AG04449 (cell line): ENCODE results near the gene SOHLH2.

Experiments used
- CTCF ChIA-PET: fragments of 350-600 bp; formaldehyde crosslinking; extraction: SDS; loops from one replicate; lab custom pipeline; 2021; ENCODE audit warnings: antibody characterized with exemption; lab: Yijun Ruan, JAX
- POLR2A ChIA-PET: fragments of 400-600, 350-600 bp; formaldehyde crosslinking; extraction: SDS; loops from one replicate; lab custom pipeline; 2020; ENCODE audit warnings: antibody characterized with exemption, inconsistent platforms; lab: Yijun Ruan, JAX
- DNase-seq: peaks from one replicate; pipeline ENCODE4 v3.0.0-alpha.2; 2010; ENCODE audit warnings: low read depth, low spot score
- H3K4me3 ChIP-seq: 2 replicates; pipeline ENCODE4 v1.5.1; 2011; ENCODE audit warnings: low read depth, mild to moderate bottlenecking, control low read depth, low read length
- CTCF ChIP-seq: IDR thresholded peaks from one replicate; pipeline ENCODE4 v1.5.1; 2011; ENCODE audit warnings: mild to moderate bottlenecking, moderate library complexity, low read length, control low read depth, inconsistent platforms; ENCODE audit not compliant: insufficient read depth; ENCODE audit errors: missing control alignments

Gene SOHLH2

GRCh38 chr13:36148446-36148845, 65.9 kb downstream of the SOHLH2 start:
- CTCF ChIA-PET: interaction anchor here (1.0 kb wide), 1 partner anchor 10 kb away, joined by 3 read pairs; no protein-coding TSS in a partner anchor
- POLR2A ChIA-PET: no interaction called here
- no peak overlapping the region for H3K4me3 ChIP-seq
- no peak for TF ChIP-seq CTCF
- no peak for DNase-seq

GRCh38 chr13:36147330-36147729, 67.0 kb downstream of the SOHLH2 start:
- TF ChIP-seq CTCF: no peak
- DNase-seq: no peak
- POLR2A ChIA-PET: no interaction called here
- CTCF ChIA-PET: no interaction called here
- H3K4me3 ChIP-seq: no peak overlapping the region

GRCh38 chr13:36146511-36147269, 67.7 kb downstream of the SOHLH2 start:
- CTCF ChIA-PET: no interaction called here
- POLR2A ChIA-PET: no interaction called here
- DNase-seq: no peak
- H3K4me3 ChIP-seq: no peak overlapping the region
- TF ChIP-seq CTCF: no peak

GRCh38 chr13:36143738-36144137, 70.6 kb downstream of the SOHLH2 start:
- DNase-seq: no peak
- POLR2A ChIA-PET: no interaction called here
- no peak overlapping the region for H3K4me3 ChIP-seq
- TF ChIP-seq CTCF: no peak
- CTCF ChIA-PET: no interaction called here

- ChIA-PET POLR2A (no interaction called here), CTCF (no interaction called here)
- no peak overlapping the region for H3K4me3 ChIP-seq
- no peak for TF ChIP-seq CTCF
- DNase-seq: no peak
These were observed 71.6 kb downstream of the SOHLH2 start for GRCh38 chr13:36142735-36143134.

- no peak for TF ChIP-seq CTCF
- DNase-seq: no peak
- H3K4me3 ChIP-seq: no peak overlapping the region
- CTCF ChIA-PET: interaction anchor here (1.0 kb wide), 1 partner anchor 145 kb away, joined by 3 read pairs; no protein-coding TSS in a partner anchor
- POLR2A ChIA-PET: no interaction called here
These were observed 78.5 kb downstream of the SOHLH2 start for GRCh38 chr13:36135876-36136275.
